PFSK-1 (cell line): Measurements from ENCODE around the gene UGP2.

ENCODE experiments used
- FOXP2 ChIP-seq: optimal IDR thresholded peaks from 2 replicates; pipeline ENCODE3; 2011; ENCODE audit warnings: borderline replicate concordance, control low read depth, inconsistent platforms; ENCODE audit not compliant: insufficient read depth; ENCODE audit errors: extremely low read length, extremely low read depth
- POLR2AphosphoS5 ChIP-seq: IDR thresholded peaks from 2 replicates; pipeline ENCODE4 v1.6.1; 2012; ENCODE audit warnings: low read depth, mild to moderate bottlenecking, control low read depth, low read length, moderate library complexity
- SIN3A ChIP-seq: IDR thresholded peaks from 2 replicates; pipeline ENCODE4 v1.6.1; 2012; ENCODE audit warnings: mild to moderate bottlenecking, low read length, moderate library complexity, borderline replicate concordance; ENCODE audit not compliant: insufficient read depth
- TAF1 ChIP-seq: IDR thresholded peaks from 2 replicates; pipeline ENCODE4 v1.6.1; 2012; ENCODE audit warnings: low read length, control low read depth, borderline replicate concordance; ENCODE audit not compliant: insufficient read depth
- TF ChIP-seq, protein P1 (sequence below), 2 experiments: IDR thresholded peaks; 2 replicates each; pipeline versions ENCODE4 v1.6.1 to v1.8.0; 2011 to 2012; ENCODE audit warnings: low read depth in 2 of 2, low read length in 2 of 2, control low read depth in 1 of 2, inconsistent platforms in 1 of 2, mild to moderate bottlenecking in 1 of 2, moderate library complexity in 1 of 2; ENCODE audit not compliant: insufficient read depth in 1 of 2

The UGP2 gene

DNA sequence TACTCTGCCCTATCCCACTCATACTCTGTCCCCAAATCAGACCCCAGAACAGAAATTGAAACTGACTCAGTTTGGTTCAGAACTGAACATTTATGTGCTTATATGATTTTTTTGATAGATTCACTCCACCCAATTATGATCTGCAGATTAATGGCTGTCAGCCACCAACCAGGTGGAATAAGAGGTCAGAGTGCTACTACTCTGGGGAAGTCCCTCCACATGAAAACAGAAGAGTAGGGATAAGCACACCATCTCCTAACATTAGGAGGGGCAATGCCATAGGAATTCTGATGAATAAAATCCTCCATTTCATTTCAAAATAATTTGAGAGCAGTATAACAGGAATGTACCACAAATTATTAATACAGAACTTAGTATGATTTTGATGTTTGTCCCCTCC is 36.3 kb upstream of the UGP2 start:
- TF ChIP-seq POLR2AphosphoS5 (no peak), TAF1 (no peak), SIN3A (no peak), FOXP2 (no peak)
- TF ChIP-seq, protein P1, sequence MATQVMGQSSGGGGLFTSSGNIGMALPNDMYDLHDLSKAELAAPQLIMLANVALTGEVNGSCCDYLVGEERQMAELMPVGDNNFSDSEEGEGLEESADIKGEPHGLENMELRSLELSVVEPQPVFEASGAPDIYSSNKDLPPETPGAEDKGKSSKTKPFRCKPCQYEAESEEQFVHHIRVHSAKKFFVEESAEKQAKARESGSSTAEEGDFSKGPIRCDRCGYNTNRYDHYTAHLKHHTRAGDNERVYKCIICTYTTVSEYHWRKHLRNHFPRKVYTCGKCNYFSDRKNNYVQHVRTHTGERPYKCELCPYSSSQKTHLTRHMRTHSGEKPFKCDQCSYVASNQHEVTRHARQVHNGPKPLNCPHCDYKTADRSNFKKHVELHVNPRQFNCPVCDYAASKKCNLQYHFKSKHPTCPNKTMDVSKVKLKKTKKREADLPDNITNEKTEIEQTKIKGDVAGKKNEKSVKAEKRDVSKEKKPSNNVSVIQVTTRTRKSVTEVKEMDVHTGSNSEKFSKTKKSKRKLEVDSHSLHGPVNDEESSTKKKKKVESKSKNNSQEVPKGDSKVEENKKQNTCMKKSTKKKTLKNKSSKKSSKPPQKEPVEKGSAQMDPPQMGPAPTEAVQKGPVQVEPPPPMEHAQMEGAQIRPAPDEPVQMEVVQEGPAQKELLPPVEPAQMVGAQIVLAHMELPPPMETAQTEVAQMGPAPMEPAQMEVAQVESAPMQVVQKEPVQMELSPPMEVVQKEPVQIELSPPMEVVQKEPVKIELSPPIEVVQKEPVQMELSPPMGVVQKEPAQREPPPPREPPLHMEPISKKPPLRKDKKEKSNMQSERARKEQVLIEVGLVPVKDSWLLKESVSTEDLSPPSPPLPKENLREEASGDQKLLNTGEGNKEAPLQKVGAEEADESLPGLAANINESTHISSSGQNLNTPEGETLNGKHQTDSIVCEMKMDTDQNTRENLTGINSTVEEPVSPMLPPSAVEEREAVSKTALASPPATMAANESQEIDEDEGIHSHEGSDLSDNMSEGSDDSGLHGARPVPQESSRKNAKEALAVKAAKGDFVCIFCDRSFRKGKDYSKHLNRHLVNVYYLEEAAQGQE (IDR thresholded peaks at IDR 0.05; ENCODE audit: insufficient read depth in 1 of 2, low read depth in 2 of 2, low read length in 2 of 2), result no peak

DNA sequence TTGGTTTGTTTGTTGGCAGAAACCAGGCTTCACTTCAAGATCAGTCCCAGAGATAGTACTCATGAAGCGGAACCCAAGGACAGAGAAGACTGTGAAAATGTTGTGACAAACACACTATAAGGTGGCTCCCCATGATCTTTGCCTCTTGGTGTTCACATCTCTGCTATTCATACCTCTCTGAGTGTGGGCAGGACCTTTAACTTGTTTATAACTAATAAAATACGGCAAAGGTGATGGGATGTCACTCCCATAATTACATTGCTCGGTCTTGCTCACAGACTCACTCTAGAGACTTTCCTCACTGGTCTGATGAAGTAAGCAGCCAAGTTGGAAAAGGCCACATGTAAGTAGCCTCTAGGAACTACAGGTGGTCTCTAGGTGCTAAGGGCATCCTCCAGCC is 30.6 kb upstream of the UGP2 start:
- TF ChIP-seq, protein P1 (IDR thresholded peaks at IDR 0.05; ENCODE audit: insufficient read depth in 1 of 2, low read depth in 2 of 2, low read length in 2 of 2), result no peak
- TF ChIP-seq SIN3A (no peak), POLR2AphosphoS5 (no peak)

GRCh38 chr2:63814114-63814513 is 27.6 kb upstream of the UGP2 start:
- no peak for TF ChIP-seq TAF1
- TF ChIP-seq, protein P1 (IDR thresholded peaks at IDR 0.05; ENCODE audit: insufficient read depth in 1 of 2, low read depth in 2 of 2, low read length in 2 of 2), result no peak

DNA sequence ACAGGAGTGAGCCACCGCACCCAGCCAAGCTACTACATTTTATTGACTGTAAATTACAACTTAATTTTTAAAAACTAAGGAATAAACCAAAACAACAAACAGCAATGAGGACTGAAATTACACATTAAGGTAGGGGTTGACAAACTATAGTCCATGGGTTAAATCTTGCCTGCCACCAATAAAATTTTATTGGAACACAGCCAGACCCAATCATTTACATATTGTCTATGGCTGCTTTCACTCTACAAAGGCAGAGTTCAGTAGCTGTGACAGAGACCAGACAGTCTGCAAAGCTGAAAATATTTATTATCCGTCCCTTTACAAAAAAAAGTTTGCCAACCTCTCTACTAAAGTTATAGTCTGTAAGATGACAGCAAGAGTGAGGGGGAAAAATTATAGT is 24.3 kb upstream of the UGP2 start:
- TF ChIP-seq, protein P1 (IDR thresholded peaks at IDR 0.05; ENCODE audit: insufficient read depth in 1 of 2, low read depth in 2 of 2, low read length in 2 of 2), result no peak
- TF ChIP-seq TAF1 (no peak), SIN3A (no peak), POLR2AphosphoS5 (no peak)

DNA sequence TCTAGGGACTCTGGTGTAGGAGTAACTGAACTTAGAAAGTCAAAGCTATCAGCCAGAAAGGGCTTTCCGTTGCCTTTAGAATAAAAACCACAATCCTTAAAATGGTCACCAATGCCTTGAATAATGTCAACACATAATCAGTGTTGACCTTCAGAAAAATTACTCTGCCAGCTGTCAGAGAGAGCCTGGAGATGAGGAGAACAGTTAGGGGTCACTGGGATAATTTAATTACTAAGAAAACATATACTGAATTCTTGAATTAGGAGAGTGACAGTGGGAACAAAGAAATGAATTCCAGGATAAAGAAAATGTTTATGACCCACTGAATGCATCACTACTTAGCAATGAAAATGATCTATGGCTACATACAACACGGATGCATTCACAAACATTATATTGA is 23.4 kb upstream of the UGP2 start:
- TF ChIP-seq POLR2AphosphoS5 (no peak), TAF1 (no peak), FOXP2 (no peak), SIN3A (no peak)
- TF ChIP-seq, protein P1 (IDR thresholded peaks at IDR 0.05; ENCODE audit: insufficient read depth in 1 of 2, low read depth in 2 of 2, low read length in 2 of 2), result no peak
